Fibroblast of gingiva (primary cell): ENCODE data around the gene COL4A3.
"Not testable (repeated sequence)": the region's sequence is repeated elsewhere in the genome, so short reads cannot be mapped to it uniquely, and the experiment has no call there.

Source experiments
- DNase-seq: peaks from one replicate; pipeline ENCODE4 v3.0.0-alpha.2; 2011; ENCODE audit warnings: low read depth

COL4A3 gene

GRCh38 chr2:227206406-227206805 lies 42.0 kb downstream of the COL4A3 start:
- DNase-seq, result no peak

GRCh38 chr2:227207573-227207972 lies 43.1 kb downstream of the COL4A3 start:
- no peak for DNase-seq

GRCh38 chr2:227214622-227215041 lies 50.2 kb downstream of the COL4A3 start:
- DNase-seq, result no peak

- DNase-seq, result no peak
These were observed 55.1 kb downstream of the COL4A3 start for GRCh38 chr2:227219312-227220105.

- DNase-seq, result no peak
These were observed 56.7 kb downstream of the COL4A3 start for GRCh38 chr2:227221120-227221519.

GRCh38 chr2:227222292-227222691 lies 57.9 kb downstream of the COL4A3 start:
- no peak for DNase-seq

GRCh38 chr2:227225641-227226040 lies 61.2 kb downstream of the COL4A3 start:
- not testable (repeated sequence) for DNase-seq

- DNase-seq, result peak; percentile 42
These were observed 63.7 kb downstream of the COL4A3 start for GRCh38 chr2:227228061-227228667.

GRCh38 chr2:227230151-227230550 lies 65.7 kb downstream of the COL4A3 start:
- no peak for DNase-seq

- no peak for DNase-seq
These were observed 70.0 kb downstream of the COL4A3 start for GRCh38 chr2:227234429-227234828.

- DNase-seq, result no peak
These were observed 73.4 kb downstream of the COL4A3 start for GRCh38 chr2:227237786-227238185.

GRCh38 chr2:227238238-227239237 lies 74.1 kb downstream of the COL4A3 start:
- peak; percentile 52 for DNase-seq

- DNase-seq, result no peak
These were observed 76.6 kb downstream of the COL4A3 start for GRCh38 chr2:227241005-227241404.

- no peak for DNase-seq
These were observed 84.5 kb downstream of the COL4A3 start for GRCh38 chr2:227248876-227249275.

- no peak for DNase-seq
These were observed 88.4 kb downstream of the COL4A3 start for GRCh38 chr2:227252831-227253230.

GRCh38 chr2:227256605-227257004 lies 92.2 kb downstream of the COL4A3 start:
- DNase-seq, result no peak

- DNase-seq, result no peak
These were observed 93.4 kb downstream of the COL4A3 start for GRCh38 chr2:227257820-227258219.

GRCh38 chr2:227260041-227260440 lies 95.6 kb downstream of the COL4A3 start:
- no peak for DNase-seq

- peak; percentile 88 for DNase-seq
These were observed 103.1 kb downstream of the COL4A3 start for GRCh38 chr2:227267410-227268115.

GRCh38 chr2:227280895-227281294 lies 116.5 kb downstream of the COL4A3 start:
- DNase-seq, result peak; percentile 1

- DNase-seq, result no peak
These were observed 121.4 kb downstream of the COL4A3 start for GRCh38 chr2:227285741-227286236.

GRCh38 chr2:227287771-227288170 lies 123.3 kb downstream of the COL4A3 start:
- DNase-seq, result no peak
